Progenitor cell of endocrine pancreas (in vitro differentiated cells): ENCODE measurements around the gene MMP15. TPM values are rescaled to one million over a fixed set of nuclear protein-coding genes. Genes with fewer than 3 reads are reported as not detected.

Experiments used
- DNase-seq: peaks from one replicate; pipeline ENCODE4 v3.0.0; 2021; ENCODE audit warnings: low spot score; ENCODE audit not compliant: unreplicated experiment
- H3K27ac Mint-ChIP-seq: 2 replicates; pipeline ENCODE4 v1.8.0; 2021; ENCODE audit warnings: mild to moderate bottlenecking, moderate library complexity, mixed read lengths
- H3K27me3 Mint-ChIP-seq: 2 replicates; pipeline ENCODE4 v1.8.0; 2021; ENCODE audit warnings: mixed read lengths
- H3K36me3 Mint-ChIP-seq: 2 replicates; pipeline ENCODE4 v1.8.0; 2022; ENCODE audit warnings: mixed read lengths; ENCODE audit not compliant: insufficient read depth
- H3K4me1 Mint-ChIP-seq: 2 replicates; pipeline ENCODE4 v1.8.0; 2021; ENCODE audit warnings: low read depth, mixed read lengths
- H3K4me3 Mint-ChIP-seq: 2 replicates; pipeline ENCODE4 v1.8.0; 2021; ENCODE audit warnings: low read depth, mild to moderate bottlenecking, moderate library complexity, mixed read lengths
- H3K9me3 Mint-ChIP-seq: 2 replicates; pipeline ENCODE4 v1.8.0; 2021; ENCODE audit warnings: low read depth, mixed read lengths
- total RNA-seq: library from RNA; stranded (reverse); gene quantifications from 2 replicates; pipeline ENCODE4 v1.2.1, GENCODE V29; 2021
- TF ChIP-seq, protein P1 (sequence below): fragments of 200-600 bp; sonication (generic); IDR thresholded peaks from one replicate; pipeline ENCODE4 v1.5.0; 2021; ENCODE audit warnings: antibody characterized with exemption, mild to moderate bottlenecking; ENCODE audit not compliant: unreplicated experiment

The MMP15 gene
- total RNA-seq, 1 donor from 2014 or later, result 85.0 TPM

DNA sequence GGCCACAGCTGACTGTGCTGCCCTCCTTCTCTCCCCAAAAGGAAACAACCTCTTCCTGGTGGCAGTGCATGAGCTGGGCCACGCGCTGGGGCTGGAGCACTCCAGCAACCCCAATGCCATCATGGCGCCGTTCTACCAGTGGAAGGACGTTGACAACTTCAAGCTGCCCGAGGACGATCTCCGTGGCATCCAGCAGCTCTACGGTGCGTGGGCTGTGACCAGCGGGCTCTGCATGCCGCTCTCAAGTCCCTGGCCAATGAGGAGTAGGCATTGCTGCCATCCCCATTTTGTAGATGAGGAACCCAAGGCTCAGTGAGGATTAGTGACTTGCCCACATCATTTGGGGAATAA, 14.9 kb downstream of the MMP15 start:
- Mint-ChIP-seq H3K36me3 (peaks cover 24% of the 10 kb centered on the region), H3K9me3 (no peaks in the 10 kb centered on the region), H3K27me3 (no peaks in the 10 kb centered on the region), H3K4me1 (peaks cover 2% of the 10 kb centered on the region), H3K27ac (no peak overlapping the region), H3K4me3 (no peak overlapping the region)
- no peak for DNase-seq
- TF ChIP-seq, protein P1, sequence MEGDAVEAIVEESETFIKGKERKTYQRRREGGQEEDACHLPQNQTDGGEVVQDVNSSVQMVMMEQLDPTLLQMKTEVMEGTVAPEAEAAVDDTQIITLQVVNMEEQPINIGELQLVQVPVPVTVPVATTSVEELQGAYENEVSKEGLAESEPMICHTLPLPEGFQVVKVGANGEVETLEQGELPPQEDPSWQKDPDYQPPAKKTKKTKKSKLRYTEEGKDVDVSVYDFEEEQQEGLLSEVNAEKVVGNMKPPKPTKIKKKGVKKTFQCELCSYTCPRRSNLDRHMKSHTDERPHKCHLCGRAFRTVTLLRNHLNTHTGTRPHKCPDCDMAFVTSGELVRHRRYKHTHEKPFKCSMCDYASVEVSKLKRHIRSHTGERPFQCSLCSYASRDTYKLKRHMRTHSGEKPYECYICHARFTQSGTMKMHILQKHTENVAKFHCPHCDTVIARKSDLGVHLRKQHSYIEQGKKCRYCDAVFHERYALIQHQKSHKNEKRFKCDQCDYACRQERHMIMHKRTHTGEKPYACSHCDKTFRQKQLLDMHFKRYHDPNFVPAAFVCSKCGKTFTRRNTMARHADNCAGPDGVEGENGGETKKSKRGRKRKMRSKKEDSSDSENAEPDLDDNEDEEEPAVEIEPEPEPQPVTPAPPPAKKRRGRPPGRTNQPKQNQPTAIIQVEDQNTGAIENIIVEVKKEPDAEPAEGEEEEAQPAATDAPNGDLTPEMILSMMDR, result no peak

DNA sequence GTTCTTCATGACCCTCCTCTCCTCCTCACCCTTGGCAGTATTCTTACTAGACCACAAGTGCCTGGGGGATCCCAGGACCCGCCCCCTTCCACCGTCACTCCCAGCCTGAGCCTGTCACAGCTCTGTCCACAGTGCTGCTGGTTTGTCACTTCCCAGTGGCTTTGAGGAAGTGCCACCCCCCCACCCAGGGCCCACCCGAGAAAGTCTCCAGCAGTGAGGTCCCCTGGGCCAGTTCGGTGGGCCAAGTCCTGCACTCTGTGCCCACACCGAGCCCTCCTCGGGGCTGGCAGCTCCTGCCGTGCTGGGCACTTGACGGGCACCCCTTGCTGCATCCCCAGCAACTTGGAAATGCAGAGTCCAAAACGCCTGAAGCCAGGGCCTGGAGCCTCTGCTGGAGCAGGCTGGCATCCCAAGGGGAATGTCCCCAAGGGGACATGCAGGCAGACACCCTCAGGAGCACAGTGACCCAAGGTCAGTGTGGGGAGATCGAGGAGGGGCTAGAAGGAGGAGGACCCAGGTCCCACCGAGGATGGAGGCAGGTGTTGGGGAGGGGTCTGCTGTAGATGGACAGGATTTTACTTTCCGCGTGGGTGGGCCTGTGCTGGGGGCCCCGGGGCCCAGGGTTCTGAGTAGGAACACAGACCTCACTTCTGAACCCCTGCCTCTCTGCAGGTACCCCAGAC, 15.5 kb downstream of the MMP15 start:
- Mint-ChIP-seq H3K4me3 (no peak overlapping the region), H3K27me3 (no peaks in the 10 kb centered on the region), H3K9me3 (no peaks in the 10 kb centered on the region), H3K27ac (no peak overlapping the region), H3K4me1 (peaks cover 2% of the 10 kb centered on the region), H3K36me3 (peaks cover 24% of the 10 kb centered on the region)
- DNase-seq, result no peak
- TF ChIP-seq, protein P1, result no peak

DNA sequence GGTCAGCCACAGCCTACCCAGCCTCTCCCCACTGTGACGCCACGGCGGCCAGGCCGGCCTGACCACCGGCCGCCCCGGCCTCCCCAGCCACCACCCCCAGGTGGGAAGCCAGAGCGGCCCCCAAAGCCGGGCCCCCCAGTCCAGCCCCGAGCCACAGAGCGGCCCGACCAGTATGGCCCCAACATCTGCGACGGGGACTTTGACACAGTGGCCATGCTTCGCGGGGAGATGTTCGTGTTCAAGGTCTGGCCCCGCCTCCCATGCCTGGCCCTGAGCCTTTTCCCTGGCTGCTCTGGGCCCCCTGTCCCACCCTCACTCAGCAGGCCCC, 16.0 kb downstream of the MMP15 start:
- no peak overlapping the region for H3K4me3 Mint-ChIP-seq
- TF ChIP-seq, protein P1, result no peak
- no peaks in the 10 kb centered on the region for H3K27me3 Mint-ChIP-seq
- H3K4me1 Mint-ChIP-seq, result peaks cover 2% of the 10 kb centered on the region
- no peak for DNase-seq
- H3K36me3 Mint-ChIP-seq, result peaks cover 24% of the 10 kb centered on the region
- H3K9me3 Mint-ChIP-seq, result no peaks in the 10 kb centered on the region
- H3K27ac Mint-ChIP-seq, result no peak overlapping the region

DNA sequence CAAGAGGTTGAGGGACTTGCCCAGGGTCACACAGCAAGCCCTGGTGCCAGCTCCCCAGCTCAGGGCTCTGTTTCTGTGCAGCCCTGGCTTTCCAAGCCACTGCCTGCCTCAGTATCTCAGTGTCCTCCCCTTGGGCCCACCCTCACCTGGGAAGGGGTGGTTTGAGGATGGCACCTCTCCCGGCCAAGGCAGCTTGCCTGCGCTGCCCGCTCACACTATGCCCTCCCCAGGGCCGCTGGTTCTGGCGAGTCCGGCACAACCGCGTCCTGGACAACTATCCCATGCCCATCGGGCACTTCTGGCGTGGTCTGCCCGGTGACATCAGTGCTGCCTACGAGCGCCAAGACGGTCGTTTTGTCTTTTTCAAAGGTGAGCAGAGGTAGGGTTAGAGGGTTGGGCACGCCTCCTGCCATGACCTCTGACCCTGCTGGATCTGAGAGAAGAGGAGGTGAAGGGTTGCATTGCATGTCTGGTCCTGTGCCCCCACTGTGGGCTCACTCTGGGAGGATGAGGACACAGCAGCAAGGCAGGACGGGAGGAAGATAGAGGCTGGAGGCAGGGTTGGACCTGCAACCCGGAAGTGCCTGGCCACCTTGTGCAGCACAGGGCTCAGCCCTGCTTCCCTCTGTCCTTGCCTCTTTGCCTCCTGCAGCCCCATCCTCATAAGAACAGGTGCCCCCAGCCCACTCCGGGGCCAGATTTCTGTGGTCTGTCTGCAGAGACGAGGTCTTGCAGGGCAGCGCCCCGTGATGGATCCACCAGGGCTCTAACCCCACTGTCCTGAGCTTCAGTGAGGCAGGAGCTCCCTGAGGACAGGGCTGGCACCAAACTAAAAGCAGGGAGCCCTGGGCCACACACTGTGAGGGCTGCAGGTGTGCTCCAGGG, 16.7 kb downstream of the MMP15 start:
- Mint-ChIP-seq H3K9me3 (no peaks in the 10 kb centered on the region), H3K4me1 (no peaks in the 10 kb centered on the region), H3K27ac (no peak overlapping the region), H3K36me3 (peaks cover 23% of the 10 kb centered on the region), H3K27me3 (no peaks in the 10 kb centered on the region), H3K4me3 (no peak overlapping the region)
- TF ChIP-seq, protein P1, result no peak
- DNase-seq, result no peak

DNA sequence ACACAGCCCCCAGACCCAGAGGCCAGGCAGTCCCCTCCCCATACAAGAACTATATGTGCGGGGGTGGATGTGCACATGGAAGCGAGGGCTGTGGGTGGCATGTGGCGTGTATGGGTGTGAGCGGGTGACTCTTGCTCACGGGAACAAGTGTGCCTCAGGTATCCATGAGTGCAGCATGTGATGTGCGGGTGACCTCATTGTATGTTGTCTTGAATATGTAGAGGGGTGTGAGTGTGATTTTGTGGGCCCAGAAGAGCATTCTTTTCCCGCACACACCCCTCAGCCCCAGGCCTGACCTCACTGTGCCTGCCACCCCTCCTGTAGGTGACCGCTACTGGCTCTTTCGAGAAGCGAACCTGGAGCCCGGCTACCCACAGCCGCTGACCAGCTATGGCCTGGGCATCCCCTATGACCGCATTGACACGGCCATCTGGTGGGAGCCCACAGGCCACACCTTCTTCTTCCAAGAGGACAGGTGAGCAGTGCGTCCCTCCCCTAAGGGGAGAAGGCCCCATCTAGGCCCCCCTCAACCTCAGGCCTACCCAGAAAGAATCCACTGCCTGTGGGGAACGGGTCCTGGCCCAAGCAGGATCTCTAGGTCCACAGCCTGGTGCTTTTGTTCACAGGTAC, 17.4 kb downstream of the MMP15 start:
- Mint-ChIP-seq H3K4me3 (no peak overlapping the region), H3K4me1 (peaks cover under 1% of the 10 kb centered on the region), H3K36me3 (peaks cover 23% of the 10 kb centered on the region), H3K27ac (no peak overlapping the region), H3K27me3 (no peaks in the 10 kb centered on the region), H3K9me3 (no peaks in the 10 kb centered on the region)
- DNase-seq, result no peak
- TF ChIP-seq, protein P1, result no peak
